Subcutaneous adipose tissue (tissue), 4 donors: ENCODE measurements around the gene SRPRB. TPM values are rescaled to one million over a fixed set of nuclear protein-coding genes. Genes with fewer than 3 reads are reported as not detected.

Experiments
- CTCF ChIP-seq: fragments of 450-650 bp; IDR thresholded peaks from one replicate; pipeline ENCODE4 v1.5.1; 2016; ENCODE audit warnings: low read depth, mild to moderate bottlenecking, control low read depth, antibody characterized with exemption, moderate library complexity
- total RNA-seq, 4 donors: library from RNA; depleted of rRNA; stranded (reverse); fragments of >200 nt; gene quantifications; one replicate each; pipeline ENCODE4 v1.1.0, GENCODE V29; 2016

Gene SRPRB
- total RNA-seq, result 10 to 100 TPM; 13.7 to 26.9 (median 23.8) TPM

- no peak for TF ChIP-seq CTCF
These were observed at the start of gene SRPRB for GRCh38 chr3:133805702-133806475. SRPRB (plus strand) TSS chr3:133805815; CDS start chr3:133805849, 34 bp downstream.

GRCh38 chr3:133756716-133757694, 48.6 kb upstream of the SRPRB start:
- TF ChIP-seq CTCF, result no peak

GRCh38 chr3:133757701-133758567, 47.7 kb upstream of the SRPRB start:
- TF ChIP-seq CTCF, result no peak

GRCh38 chr3:133758568-133758928, 47.1 kb upstream of the SRPRB start:
- TF ChIP-seq CTCF, result no peak

- TF ChIP-seq CTCF, result no peak
These were observed 46.5 kb upstream of the SRPRB start for GRCh38 chr3:133758964-133759739.

- no peak for TF ChIP-seq CTCF
These were observed 45.8 kb upstream of the SRPRB start for GRCh38 chr3:133759740-133760305.
